Sigmoid colon (tissue), 4 donors: ENCODE data around the gene CDHR5.

Experiments
- CTCF ChIP-seq, 4 experiments: fragments of 450-650 bp in 3 of 4; fragments of 200-600 bp in 1 of 4; IDR thresholded peaks; one replicate each; pipeline ENCODE4 v1.5.1; 2016 to 2019; ENCODE audit warnings: antibody characterized with exemption in 4 of 4, mild to moderate bottlenecking in 3 of 4, moderate library complexity in 2 of 4
- EP300 ChIP-seq, 4 donors: sonication (generic); formaldehyde crosslinking; IDR thresholded peaks; one replicate each; pipeline ENCODE4 v1.6.1; 2017; ENCODE audit warnings: antibody characterized with exemption in 4 of 4
- POLR2A ChIP-seq, 2 donors: fragments of 450-650 bp; IDR thresholded peaks; one replicate each; pipeline ENCODE4 v1.6.1; 2016; ENCODE audit warnings: antibody characterized with exemption in 2 of 2, mild to moderate bottlenecking in 2 of 2, moderate library complexity in 2 of 2
- POLR2AphosphoS5 ChIP-seq, 4 donors: sonication (generic); formaldehyde crosslinking; IDR thresholded peaks; one replicate each; pipeline ENCODE4 v1.6.1; 2017; ENCODE audit warnings: antibody characterized with exemption in 4 of 4

GRCh38 chr11:610146-610801, 14.5 kb downstream of the CDHR5 start:
- TF ChIP-seq EP300 (IDR thresholded peaks at IDR 0.05), result no peak
- no peak for TF ChIP-seq CTCF (IDR thresholded peaks at IDR 0.05)
- TF ChIP-seq POLR2AphosphoS5 (IDR thresholded peaks at IDR 0.05), result no peak
- no peak for TF ChIP-seq POLR2A (IDR thresholded peaks at IDR 0.05)
